H9 (cell line): ENCODE results near the gene RNLS. TPM values are rescaled to one million over a fixed set of nuclear protein-coding genes. Genes with fewer than 3 reads are reported as not detected.

Experiments used
- DNase-seq: peaks from one replicate; pipeline ENCODE4 v3.0.0-alpha.2; 2017
- H2AFZ ChIP-seq: one replicate; pipeline ENCODE4 v1.6.1; 2013; ENCODE audit warnings: mild to moderate bottlenecking, low read length, control low read depth, moderate library complexity
- H2AK5ac ChIP-seq: 2 replicates; pipeline ENCODE4 v1.6.1; 2013; ENCODE audit warnings: low read length, control low read depth, mixed read lengths; ENCODE audit not compliant: insufficient read length
- H2BK120ac ChIP-seq: one replicate; pipeline ENCODE4 v1.6.1; 2013; ENCODE audit warnings: low read depth, mild to moderate bottlenecking, low read length, control low read depth, inconsistent platforms; ENCODE audit not compliant: poor library complexity, severe bottlenecking
- H2BK12ac ChIP-seq: 2 replicates; pipeline ENCODE4 v1.6.1; 2013; ENCODE audit warnings: low read length, control low read depth, mixed read lengths, low read depth; ENCODE audit not compliant: insufficient read length
- H2BK15ac ChIP-seq: 2 replicates; pipeline ENCODE4 v1.6.1; 2013; ENCODE audit warnings: low read depth, low read length, control low read depth
- H2BK20ac ChIP-seq: one replicate; pipeline ENCODE4 v1.6.1; 2013; ENCODE audit warnings: low read depth, mild to moderate bottlenecking, low read length, control low read depth, inconsistent platforms; ENCODE audit not compliant: poor library complexity, severe bottlenecking
- H2BK5ac ChIP-seq: 2 replicates; pipeline ENCODE4 v1.6.1; 2013; ENCODE audit warnings: low read length, control low read depth, mixed read lengths; ENCODE audit not compliant: insufficient read length
- H3K14ac ChIP-seq: 2 replicates; pipeline ENCODE4 v1.6.1; 2013; ENCODE audit warnings: low read length, control low read depth; ENCODE audit not compliant: insufficient read depth
- H3K18ac ChIP-seq: 2 replicates; pipeline ENCODE4 v1.6.1; 2013; ENCODE audit warnings: low read depth, mild to moderate bottlenecking, mixed read lengths, low read length, control low read depth; ENCODE audit not compliant: insufficient read length
- H3K23ac ChIP-seq: 2 replicates; pipeline ENCODE4 v1.6.1; 2013; ENCODE audit warnings: low read length, control low read depth, mixed read lengths, low read depth; ENCODE audit not compliant: insufficient read length
- H3K23me2 ChIP-seq: 2 replicates; pipeline ENCODE4 v1.6.1; 2013; ENCODE audit warnings: low read depth, mild to moderate bottlenecking, mixed read lengths, low read length, control low read depth; ENCODE audit not compliant: insufficient read length, poor library complexity, severe bottlenecking
- H3K27ac ChIP-seq: 2 replicates; pipeline ENCODE4 v1.5.1; 2013; ENCODE audit warnings: low read length, control low read depth, mixed read lengths, low read depth; ENCODE audit not compliant: insufficient read length
- H3K27me3 ChIP-seq: 2 replicates; pipeline ENCODE4 v1.6.1; 2013; ENCODE audit warnings: low read length, control low read depth, inconsistent platforms; ENCODE audit not compliant: insufficient read depth
- H3K4ac ChIP-seq: 2 replicates; pipeline ENCODE4 v1.6.1; 2013; ENCODE audit warnings: low read depth, mild to moderate bottlenecking, control low read depth, inconsistent platforms, low read length, moderate library complexity
- H3K4me1 ChIP-seq: 2 replicates; pipeline ENCODE4 v1.6.1; 2013; ENCODE audit warnings: low read length, control low read depth, inconsistent platforms; ENCODE audit not compliant: insufficient read depth
- H3K4me2 ChIP-seq: 2 replicates; pipeline ENCODE4 v1.6.1; 2013; ENCODE audit warnings: low read length, control low read depth, mixed read lengths; ENCODE audit not compliant: insufficient read length, insufficient read depth
- H3K56ac ChIP-seq: 2 replicates; pipeline ENCODE4 v1.6.1; 2013; ENCODE audit warnings: low read depth, mild to moderate bottlenecking, mixed read lengths, low read length, control low read depth; ENCODE audit not compliant: insufficient read length
- H3K79me1 ChIP-seq: 2 replicates; pipeline ENCODE4 v1.6.1; 2013; ENCODE audit warnings: low read depth, mild to moderate bottlenecking, moderate library complexity, low read length, control low read depth, inconsistent platforms; ENCODE audit not compliant: insufficient read depth, poor library complexity, severe bottlenecking
- H3K79me2 ChIP-seq: 2 replicates; pipeline ENCODE4 v1.6.1; 2013; ENCODE audit warnings: low read length, control low read depth, inconsistent platforms; ENCODE audit not compliant: insufficient read depth
- H3K9ac ChIP-seq: 2 replicates; pipeline ENCODE4 v1.6.1; 2013; ENCODE audit warnings: low read length, control low read depth, mixed read lengths; ENCODE audit not compliant: insufficient read length; ENCODE audit errors: extremely low read depth
- H3K9me3 ChIP-seq: one replicate; pipeline ENCODE4 v1.6.1; 2013; ENCODE audit warnings: low read depth, low read length, inconsistent platforms; ENCODE audit not compliant: control insufficient read depth
- H3T11ph ChIP-seq: one replicate; pipeline ENCODE4 v1.6.1; 2013; ENCODE audit warnings: mild to moderate bottlenecking, low read length, control low read depth, inconsistent platforms
- H4K20me1 ChIP-seq: one replicate; pipeline ENCODE4 v1.6.1; 2013; ENCODE audit not compliant: control insufficient read depth, insufficient read length, insufficient read depth
- H4K5ac ChIP-seq: 2 replicates; pipeline ENCODE4 v1.6.1; 2013; ENCODE audit warnings: low read depth, mild to moderate bottlenecking, mixed read lengths, low read length, control low read depth; ENCODE audit not compliant: insufficient read length
- H4K8ac ChIP-seq: replicated peaks from 2 replicates; pipeline ENCODE4 v1.6.1; 2013; ENCODE audit warnings: low read length, control low read depth, mixed read lengths, low read depth; ENCODE audit not compliant: insufficient read length
- H4K91ac ChIP-seq: 2 replicates; pipeline ENCODE4 v1.6.1; 2013; ENCODE audit warnings: low read depth, mild to moderate bottlenecking, moderate library complexity, mixed read lengths, low read length, control low read depth; ENCODE audit not compliant: insufficient read length
- H3K27ac Mint-ChIP-seq, 3 experiments: 2 replicates in 2 of 3; 3 replicates in 1 of 3; pipeline ENCODE4 v1.8.0; 2020 to 2021; ENCODE audit warnings: mixed read lengths in 3 of 3, mild to moderate bottlenecking in 1 of 3, moderate library complexity in 1 of 3
- H3K27me3 Mint-ChIP-seq: 2 replicates; pipeline ENCODE4 v1.8.0; 2021; ENCODE audit warnings: low read depth, mild to moderate bottlenecking, moderate library complexity, mixed read lengths
- H3K36me3 Mint-ChIP-seq, 3 experiments: 2 replicates in 2 of 3; 3 replicates in 1 of 3; pipeline ENCODE4 v1.8.0; 2020 to 2021; ENCODE audit warnings: low read depth in 3 of 3, mixed read lengths in 3 of 3; ENCODE audit not compliant: insufficient read depth in 1 of 3
- H3K4me1 Mint-ChIP-seq, 2 experiments: 2 replicates each; pipeline ENCODE4 v1.8.0; 2020; ENCODE audit warnings: mixed read lengths in 2 of 2
- H3K4me3 Mint-ChIP-seq, 2 experiments: 2 replicates in 1 of 2; 3 replicates in 1 of 2; pipeline ENCODE4 v1.8.0; 2020 to 2021; ENCODE audit warnings: mild to moderate bottlenecking in 2 of 2, mixed read lengths in 2 of 2, moderate library complexity in 1 of 2
- H3K9me3 Mint-ChIP-seq, 2 experiments: 2 replicates in 1 of 2; 3 replicates in 1 of 2; pipeline ENCODE4 v1.8.0; 2020; ENCODE audit warnings: mild to moderate bottlenecking in 2 of 2, mixed read lengths in 2 of 2, moderate library complexity in 1 of 2
- WGBS: extraction: QIAGEN DNeasy Blood & Tissue Kit; methylation state at CpG from one replicate; pipeline ENCODE4 v1.1.7; 2013; ENCODE audit warnings: missing lambda C conversion rate, low lambda C conversion rate, mixed read lengths; ENCODE audit not compliant: insufficient read length; ENCODE audit errors: extremely low coverage; 5-methylcytosine and 5-hydroxymethylcytosine counted together
- total RNA-seq: library from RNA; stranded (reverse); gene quantifications from 2 replicates; pipeline ENCODE4 v1.2.1, GENCODE V29; 2021
- TF ChIP-seq, protein P1 (sequence below): fragments of 200-600 bp; sonication (generic); conservative IDR thresholded peaks from 3 replicates; pipeline ENCODE4 v1.8.0; 2021; ENCODE audit warnings: antibody characterized with exemption, mild to moderate bottlenecking

The RNLS gene
- total RNA-seq, 1 experiment from 2014 or later, result 7.5 TPM

- Histone ChIP-seq H3K18ac (no peak overlapping the region), H2BK20ac (no peak overlapping the region), H2BK12ac (no peak overlapping the region), H3K14ac (no peak overlapping the region), H3K23me2 (no peaks in the 10 kb centered on the region), H3K27me3 (no peaks in the 10 kb centered on the region), H3K9me3 (peaks cover 6% of the 10 kb centered on the region), H2AK5ac (no peak overlapping the region), H3K4me2 (no peak overlapping the region), H2AFZ (no peak overlapping the region), H2BK5ac (no peak overlapping the region), H3K4me1 (no peaks in the 10 kb centered on the region), H3K79me2 (no peaks in the 10 kb centered on the region), H3K56ac (no peak overlapping the region), H4K8ac (no peak overlapping the region), H3K4ac (no peak overlapping the region), H2BK15ac (no peak overlapping the region), H4K5ac (no peak overlapping the region), H3T11ph (no peak overlapping the region), H3K79me1 (no peaks in the 10 kb centered on the region), H4K20me1 (no peaks in the 10 kb centered on the region), H3K23ac (no peak overlapping the region), H3K27ac (no peak overlapping the region), H2BK120ac (no peak overlapping the region), H3K9ac (no peak overlapping the region), H4K91ac (no peak overlapping the region)
- DNase-seq, result no peak
- no CpG with 5 or more reads among the region's 2 CpGs for WGBS
- no peaks in the 10 kb centered on the region for H3K4me1 Mint-ChIP-seq
- peaks cover 23 to 26% of the 10 kb centered on the region in 2 experiments for H3K9me3 Mint-ChIP-seq
- no peaks in the 10 kb centered on the region for H3K27me3 Mint-ChIP-seq
- no peak overlapping the region for H3K4me3 Mint-ChIP-seq
- no peak overlapping the region for H3K27ac Mint-ChIP-seq
- peaks cover 3 to 34% (median 6%) of the 10 kb centered on the region in 3 experiments for H3K36me3 Mint-ChIP-seq
- TF ChIP-seq, protein P1, sequence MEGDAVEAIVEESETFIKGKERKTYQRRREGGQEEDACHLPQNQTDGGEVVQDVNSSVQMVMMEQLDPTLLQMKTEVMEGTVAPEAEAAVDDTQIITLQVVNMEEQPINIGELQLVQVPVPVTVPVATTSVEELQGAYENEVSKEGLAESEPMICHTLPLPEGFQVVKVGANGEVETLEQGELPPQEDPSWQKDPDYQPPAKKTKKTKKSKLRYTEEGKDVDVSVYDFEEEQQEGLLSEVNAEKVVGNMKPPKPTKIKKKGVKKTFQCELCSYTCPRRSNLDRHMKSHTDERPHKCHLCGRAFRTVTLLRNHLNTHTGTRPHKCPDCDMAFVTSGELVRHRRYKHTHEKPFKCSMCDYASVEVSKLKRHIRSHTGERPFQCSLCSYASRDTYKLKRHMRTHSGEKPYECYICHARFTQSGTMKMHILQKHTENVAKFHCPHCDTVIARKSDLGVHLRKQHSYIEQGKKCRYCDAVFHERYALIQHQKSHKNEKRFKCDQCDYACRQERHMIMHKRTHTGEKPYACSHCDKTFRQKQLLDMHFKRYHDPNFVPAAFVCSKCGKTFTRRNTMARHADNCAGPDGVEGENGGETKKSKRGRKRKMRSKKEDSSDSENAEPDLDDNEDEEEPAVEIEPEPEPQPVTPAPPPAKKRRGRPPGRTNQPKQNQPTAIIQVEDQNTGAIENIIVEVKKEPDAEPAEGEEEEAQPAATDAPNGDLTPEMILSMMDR, result peak; percentile 36; the same call in 2 of the 3 replicates
Observed at GRCh38 chr10:88401671-88402347, 181.3 kb downstream of the RNLS start.
